ENCODE data around the gene CYSLTR2.

GRCh38 chr13:48737689-48738088 is 84.0 kb downstream of the CYSLTR2 start:
- TF ChIP-seq CTCF (IDR thresholded peaks at IDR 0.05; ENCODE audit: poor library complexity) (no peak), EZH2phosphoT487 (IDR thresholded peaks at IDR 0.05; ENCODE audit: low read depth, severe bottlenecking, unreplicated experiment) (no peak), EZH2 (IDR thresholded peaks at IDR 0.05; ENCODE audit: borderline replicate concordance) (no peak)
